ENCODE results near the gene MORN1. TPM values are rescaled to one million over a fixed set of nuclear protein-coding genes. Genes with fewer than 3 reads are reported as not detected.

Gene MORN1
- total and polyA plus RNA-seq, 4 donors: 5.2 to 23.9 (median 13.9) TPM

- Histone ChIP-seq H3K9ac (ENCODE audit: insufficient read depth in 1 of 2, low read length in 2 of 2) (no peak overlapping the region), H3K36me3 (ENCODE audit: control insufficient read depth in 4 of 4, insufficient read depth in 4 of 4, low read length in 4 of 4) (no peaks in the 10 kb centered on the region), H3K4me1 (ENCODE audit: control insufficient read depth in 5 of 5, insufficient read depth in 5 of 5, low read length in 5 of 5) (peaks cover 0 to 25% (median 0%) of the 10 kb centered on the region in 5 donors), H3K27me3 (ENCODE audit: control insufficient read depth in 3 of 3, insufficient read depth in 3 of 3, low read length in 2 of 3) (peaks cover 0 to 18% (median 0%) of the 10 kb centered on the region in 3 donors), H3K9me3 (ENCODE audit: control insufficient read depth in 4 of 4, insufficient read depth in 3 of 4, low read length in 3 of 4) (peaks cover 0 to 14% (median 0%) of the 10 kb centered on the region in 4 donors), H3K4me3 (no peak overlapping the region), H3K27ac (ENCODE audit: low read depth in 1 of 2, low read length in 1 of 2) (no peak overlapping the region)
- TF ChIP-seq, protein P1, sequence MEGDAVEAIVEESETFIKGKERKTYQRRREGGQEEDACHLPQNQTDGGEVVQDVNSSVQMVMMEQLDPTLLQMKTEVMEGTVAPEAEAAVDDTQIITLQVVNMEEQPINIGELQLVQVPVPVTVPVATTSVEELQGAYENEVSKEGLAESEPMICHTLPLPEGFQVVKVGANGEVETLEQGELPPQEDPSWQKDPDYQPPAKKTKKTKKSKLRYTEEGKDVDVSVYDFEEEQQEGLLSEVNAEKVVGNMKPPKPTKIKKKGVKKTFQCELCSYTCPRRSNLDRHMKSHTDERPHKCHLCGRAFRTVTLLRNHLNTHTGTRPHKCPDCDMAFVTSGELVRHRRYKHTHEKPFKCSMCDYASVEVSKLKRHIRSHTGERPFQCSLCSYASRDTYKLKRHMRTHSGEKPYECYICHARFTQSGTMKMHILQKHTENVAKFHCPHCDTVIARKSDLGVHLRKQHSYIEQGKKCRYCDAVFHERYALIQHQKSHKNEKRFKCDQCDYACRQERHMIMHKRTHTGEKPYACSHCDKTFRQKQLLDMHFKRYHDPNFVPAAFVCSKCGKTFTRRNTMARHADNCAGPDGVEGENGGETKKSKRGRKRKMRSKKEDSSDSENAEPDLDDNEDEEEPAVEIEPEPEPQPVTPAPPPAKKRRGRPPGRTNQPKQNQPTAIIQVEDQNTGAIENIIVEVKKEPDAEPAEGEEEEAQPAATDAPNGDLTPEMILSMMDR (IDR thresholded peaks at IDR 0.05; ENCODE audit: control extremely low read depth, extremely low read depth): no peak
- WGBS, 2 donors: 76 to 88% methylated on average over 13 of the region's 13 CpGs
- DNase-seq (no peak), ATAC-seq (ENCODE audit: insufficient read depth, low FRiP score) (no peak)
Measured at GRCh38 chr1:2433196-2433595, 41.8 kb upstream of the MORN1 start.

DNA sequence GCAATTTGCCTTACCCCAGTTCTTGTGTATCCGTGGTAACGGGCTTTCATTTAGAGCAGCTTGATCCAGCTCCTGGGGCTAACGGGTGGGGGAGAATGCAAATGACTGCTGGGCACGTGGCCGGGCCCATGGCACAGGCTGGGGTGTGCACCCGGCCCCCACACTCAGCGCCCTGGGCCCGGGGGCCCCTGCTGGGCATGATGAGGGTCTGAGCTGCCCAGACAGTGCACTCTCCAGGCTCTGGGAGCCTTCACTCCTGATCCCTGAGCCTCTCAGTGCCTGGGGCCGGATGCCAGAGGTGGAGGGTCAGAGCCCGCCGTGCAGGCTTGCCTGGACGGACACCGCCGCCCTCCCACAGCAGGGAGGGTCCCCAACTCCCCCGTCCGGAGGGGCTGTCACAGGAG, 41.1 kb upstream of the MORN1 start:
- no peak overlapping the region for H3K27ac ChIP-seq (ENCODE audit: low read depth in 1 of 2, low read length in 1 of 2)
- no peak for DNase-seq
- H3K27me3 ChIP-seq (ENCODE audit: control insufficient read depth in 3 of 3, insufficient read depth in 3 of 3, low read length in 2 of 3): peaks cover 0 to 15% (median 0%) of the 10 kb centered on the region in 3 donors
- H3K4me3 ChIP-seq: no peak overlapping the region
- no peaks in the 10 kb centered on the region for H3K36me3 ChIP-seq (ENCODE audit: control insufficient read depth in 4 of 4, insufficient read depth in 4 of 4, low read length in 4 of 4)
- H3K9me3 ChIP-seq (ENCODE audit: control insufficient read depth in 4 of 4, insufficient read depth in 3 of 4, low read length in 3 of 4): peaks cover 0 to 14% (median 0%) of the 10 kb centered on the region in 4 donors
- TF ChIP-seq, protein P1 (IDR thresholded peaks at IDR 0.05; ENCODE audit: control extremely low read depth, extremely low read depth): no peak
- H3K4me1 ChIP-seq (ENCODE audit: control insufficient read depth in 5 of 5, insufficient read depth in 5 of 5, low read length in 5 of 5): peaks cover 0 to 25% (median 0%) of the 10 kb centered on the region in 5 donors
- ATAC-seq (ENCODE audit: insufficient read depth, low FRiP score): no peak
- H3K9ac ChIP-seq (ENCODE audit: insufficient read depth in 1 of 2, low read length in 2 of 2): no peak overlapping the region
- 32 to 72% methylated on average over 15 to 16 of the region's 16 CpGs for WGBS, 2 donors

DNA sequence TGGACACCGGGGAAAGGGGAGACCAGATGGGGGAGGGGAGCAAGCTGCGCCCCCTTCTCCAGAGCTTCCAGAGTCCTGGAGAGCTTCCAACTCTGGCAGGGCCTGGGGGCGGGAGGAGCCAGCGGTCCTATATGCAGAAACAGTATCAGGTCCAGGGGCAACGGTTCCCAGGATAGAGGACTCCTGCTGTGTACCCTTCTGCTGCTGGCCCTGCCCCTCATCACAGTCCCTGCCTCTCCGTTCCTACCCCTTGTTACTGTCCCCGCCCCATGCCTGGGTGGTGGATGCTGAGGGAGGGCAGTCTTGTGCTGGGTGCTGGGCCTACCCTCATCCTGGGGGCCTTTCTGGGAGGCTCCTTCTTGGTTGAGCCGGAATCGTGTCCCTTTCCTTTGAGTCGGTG, 40.2 kb upstream of the MORN1 start:
- ATAC-seq (ENCODE audit: insufficient read depth, low FRiP score) (no peak), DNase-seq (no peak)
- 57 to 84% methylated on average over 9 to 10 of the region's 10 CpGs for WGBS, 2 donors
- Histone ChIP-seq H3K36me3 (ENCODE audit: control insufficient read depth in 4 of 4, insufficient read depth in 4 of 4, low read length in 4 of 4) (no peaks in the 10 kb centered on the region), H3K9me3 (ENCODE audit: control insufficient read depth in 4 of 4, insufficient read depth in 3 of 4, low read length in 3 of 4) (peaks cover 0 to 14% (median 0%) of the 10 kb centered on the region in 4 donors), H3K27ac (ENCODE audit: low read depth in 1 of 2, low read length in 1 of 2) (no peak overlapping the region), H3K27me3 (ENCODE audit: control insufficient read depth in 3 of 3, insufficient read depth in 3 of 3, low read length in 2 of 3) (peaks cover 0 to 15% (median 0%) of the 10 kb centered on the region in 3 donors), H3K9ac (ENCODE audit: insufficient read depth in 1 of 2, low read length in 2 of 2) (no peak overlapping the region), H3K4me1 (ENCODE audit: control insufficient read depth in 5 of 5, insufficient read depth in 5 of 5, low read length in 5 of 5) (peaks cover 0 to 25% (median 0%) of the 10 kb centered on the region in 5 donors), H3K4me3 (no peak overlapping the region)
- TF ChIP-seq, protein P1 (IDR thresholded peaks at IDR 0.05; ENCODE audit: control extremely low read depth, extremely low read depth): no peak

DNA sequence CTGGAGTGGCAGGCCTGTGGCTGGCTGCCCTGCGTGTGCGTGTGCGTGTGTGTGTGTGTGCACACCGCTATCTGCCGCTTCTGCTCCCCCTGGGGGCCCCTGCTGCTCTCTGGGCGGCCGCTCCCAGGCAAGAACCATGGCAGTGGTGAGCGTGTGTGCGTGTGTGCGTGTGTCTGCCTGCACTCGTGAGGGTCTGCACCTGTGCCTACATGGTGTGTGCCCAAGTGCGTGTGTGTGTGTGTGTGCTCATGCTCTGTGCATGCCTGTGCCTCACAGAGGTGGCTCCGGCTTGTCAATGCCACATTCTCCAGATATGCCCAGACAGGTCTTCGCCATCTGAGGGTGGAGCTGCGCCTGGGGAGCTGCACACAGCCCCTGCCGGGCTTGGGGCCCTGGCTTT, 39.7 kb upstream of the MORN1 start:
- Histone ChIP-seq H3K9ac (ENCODE audit: insufficient read depth in 1 of 2, low read length in 2 of 2) (no peak overlapping the region), H3K4me1 (ENCODE audit: control insufficient read depth in 5 of 5, insufficient read depth in 5 of 5, low read length in 5 of 5) (peaks cover 0 to 25% (median 0%) of the 10 kb centered on the region in 5 donors), H3K27ac (ENCODE audit: low read depth in 1 of 2, low read length in 1 of 2) (no peak overlapping the region), H3K9me3 (ENCODE audit: control insufficient read depth in 4 of 4, insufficient read depth in 3 of 4, low read length in 3 of 4) (peaks cover 0 to 14% (median 0%) of the 10 kb centered on the region in 4 donors), H3K36me3 (ENCODE audit: control insufficient read depth in 4 of 4, insufficient read depth in 4 of 4, low read length in 4 of 4) (no peaks in the 10 kb centered on the region), H3K4me3 (no peak overlapping the region), H3K27me3 (ENCODE audit: control insufficient read depth in 3 of 3, insufficient read depth in 3 of 3, low read length in 2 of 3) (peaks cover 0 to 15% (median 0%) of the 10 kb centered on the region in 3 donors)
- 53 to 56% methylated on average over 16 of the region's 16 CpGs for WGBS, 2 donors
- ATAC-seq (ENCODE audit: insufficient read depth, low FRiP score) (no peak), DNase-seq (peak in 1 of 3 donors; percentile 28)
- TF ChIP-seq, protein P1 (IDR thresholded peaks at IDR 0.05; ENCODE audit: control extremely low read depth, extremely low read depth): no peak
